ENCODE measurements around the gene NAALADL2.

The NAALADL2 gene

DNA sequence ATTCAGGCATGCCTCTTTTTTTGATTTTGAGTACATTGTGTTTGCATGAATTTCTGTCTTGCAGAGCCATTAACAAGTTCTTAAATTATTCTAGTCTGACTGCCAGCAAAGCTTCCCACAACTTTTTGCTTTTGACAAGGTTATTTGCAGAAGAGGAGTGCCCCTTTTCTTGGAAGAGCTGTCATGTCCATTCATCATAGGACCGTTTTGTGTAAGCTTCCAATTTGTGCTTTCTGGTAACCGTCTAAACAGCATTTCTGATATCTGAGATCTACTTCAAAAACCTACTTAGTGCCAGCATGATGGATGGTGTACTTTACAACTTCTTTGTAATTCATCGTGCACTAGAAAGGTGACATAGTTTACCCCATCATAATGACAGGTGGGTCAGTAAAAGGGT is 379.7 kb downstream of the NAALADL2 start:
- TF ChIP-seq ZFX (IDR thresholded peaks at IDR 0.05; ENCODE audit: borderline replicate concordance): no peak
- TF ChIP-seq, protein P1, sequence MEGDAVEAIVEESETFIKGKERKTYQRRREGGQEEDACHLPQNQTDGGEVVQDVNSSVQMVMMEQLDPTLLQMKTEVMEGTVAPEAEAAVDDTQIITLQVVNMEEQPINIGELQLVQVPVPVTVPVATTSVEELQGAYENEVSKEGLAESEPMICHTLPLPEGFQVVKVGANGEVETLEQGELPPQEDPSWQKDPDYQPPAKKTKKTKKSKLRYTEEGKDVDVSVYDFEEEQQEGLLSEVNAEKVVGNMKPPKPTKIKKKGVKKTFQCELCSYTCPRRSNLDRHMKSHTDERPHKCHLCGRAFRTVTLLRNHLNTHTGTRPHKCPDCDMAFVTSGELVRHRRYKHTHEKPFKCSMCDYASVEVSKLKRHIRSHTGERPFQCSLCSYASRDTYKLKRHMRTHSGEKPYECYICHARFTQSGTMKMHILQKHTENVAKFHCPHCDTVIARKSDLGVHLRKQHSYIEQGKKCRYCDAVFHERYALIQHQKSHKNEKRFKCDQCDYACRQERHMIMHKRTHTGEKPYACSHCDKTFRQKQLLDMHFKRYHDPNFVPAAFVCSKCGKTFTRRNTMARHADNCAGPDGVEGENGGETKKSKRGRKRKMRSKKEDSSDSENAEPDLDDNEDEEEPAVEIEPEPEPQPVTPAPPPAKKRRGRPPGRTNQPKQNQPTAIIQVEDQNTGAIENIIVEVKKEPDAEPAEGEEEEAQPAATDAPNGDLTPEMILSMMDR (IDR thresholded peaks at IDR 0.05): no peak
- no peak overlapping the region for H3K27ac ChIP-seq

DNA sequence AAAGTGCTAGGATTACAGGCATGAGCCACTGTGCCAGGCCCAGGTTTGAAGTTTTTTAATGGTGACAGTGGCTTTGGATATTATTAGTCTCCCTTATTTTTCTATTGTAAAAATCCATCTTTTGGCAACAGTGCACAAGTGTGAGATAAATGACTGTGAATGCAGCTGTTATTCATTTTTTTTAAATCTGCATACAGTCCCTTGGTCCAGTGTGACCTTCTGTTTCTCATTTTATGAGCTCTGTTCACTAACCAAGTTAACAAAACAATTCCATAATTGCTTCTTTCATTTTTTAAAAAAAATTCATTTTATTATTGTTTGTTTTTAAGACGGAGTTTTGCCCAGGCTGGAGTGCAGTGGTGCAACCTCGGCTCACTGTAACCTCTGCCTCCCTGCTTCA is 381.8 kb downstream of the NAALADL2 start:
- no peak overlapping the region for H3K27ac ChIP-seq

DNA sequence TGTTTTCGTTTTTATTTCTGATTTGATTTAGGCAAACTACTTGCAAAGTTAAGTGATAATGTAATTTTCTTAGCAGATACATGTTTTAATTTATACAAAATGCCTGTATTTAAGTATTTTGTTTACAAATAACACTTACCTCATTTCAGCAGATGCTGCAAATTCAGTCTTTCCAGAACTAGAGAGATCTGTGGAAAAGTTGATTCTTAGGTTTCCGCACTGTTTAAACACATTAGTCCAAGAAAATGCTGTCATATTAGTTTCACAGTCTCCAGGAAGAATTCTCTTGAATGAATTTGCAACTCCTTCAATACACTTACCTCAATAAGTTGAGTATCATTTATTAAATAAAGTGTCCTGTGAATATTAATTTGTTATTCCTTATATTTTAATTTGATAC is 383.1 kb downstream of the NAALADL2 start:
- H3K27ac ChIP-seq: no peak overlapping the region
- no peak for TF ChIP-seq ZFX (IDR thresholded peaks at IDR 0.05; ENCODE audit: borderline replicate concordance)
- TF ChIP-seq, protein P1 (IDR thresholded peaks at IDR 0.05): no peak

More for the DNA sequence above, 381.8 kb downstream of the NAALADL2 start:
- TF ChIP-seq, protein P1 (IDR thresholded peaks at IDR 0.05): no peak
- TF ChIP-seq ZFX (IDR thresholded peaks at IDR 0.05; ENCODE audit: borderline replicate concordance): no peak

DNA sequence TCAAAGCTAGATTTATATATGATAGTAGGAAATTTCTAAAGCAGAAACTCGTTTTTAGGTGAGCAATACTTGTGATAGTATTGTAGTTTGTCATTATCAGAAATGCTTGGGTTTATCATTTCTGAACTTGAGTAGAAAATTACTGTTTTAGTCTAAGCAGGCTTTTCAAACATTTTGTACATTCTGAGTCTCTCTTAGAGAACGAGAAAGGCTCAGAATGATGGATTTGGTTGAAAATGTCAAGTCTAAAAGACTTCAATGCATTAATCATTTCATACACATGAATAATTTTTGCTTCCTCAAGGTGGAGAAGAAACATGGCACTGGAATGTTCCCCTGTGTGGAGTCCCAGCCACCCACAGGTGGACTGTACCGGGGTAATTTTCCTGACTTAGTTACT is 387.1 kb downstream of the NAALADL2 start:
- TF ChIP-seq ZFX (IDR thresholded peaks at IDR 0.05; ENCODE audit: borderline replicate concordance): no peak
- TF ChIP-seq, protein P1 (IDR thresholded peaks at IDR 0.05): no peak
- H3K27ac ChIP-seq: peak overlapping the region; percentile 58

DNA sequence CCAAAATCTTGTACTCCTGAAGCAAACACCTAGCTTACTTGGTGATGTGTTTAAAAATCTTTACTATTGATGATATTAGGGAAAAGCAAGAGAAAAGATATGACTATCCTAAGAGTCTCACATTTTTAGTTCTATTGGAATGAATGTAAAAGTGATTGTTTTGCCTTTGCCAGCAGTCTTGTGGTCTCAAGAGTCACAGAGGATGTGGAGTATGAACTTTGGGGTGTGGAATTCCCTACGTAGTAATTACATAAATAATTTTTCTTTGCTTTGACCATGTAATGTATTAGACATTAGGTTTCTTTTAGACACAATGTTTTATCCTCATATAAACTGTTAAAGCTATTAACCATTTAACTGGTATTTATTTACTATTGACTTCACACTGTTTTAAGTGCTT is 387.6 kb downstream of the NAALADL2 start:
- TF ChIP-seq, protein P1 (IDR thresholded peaks at IDR 0.05): no peak
- no peak for TF ChIP-seq ZFX (IDR thresholded peaks at IDR 0.05; ENCODE audit: borderline replicate concordance)
- peak overlapping the region; percentile 58 for H3K27ac ChIP-seq

DNA sequence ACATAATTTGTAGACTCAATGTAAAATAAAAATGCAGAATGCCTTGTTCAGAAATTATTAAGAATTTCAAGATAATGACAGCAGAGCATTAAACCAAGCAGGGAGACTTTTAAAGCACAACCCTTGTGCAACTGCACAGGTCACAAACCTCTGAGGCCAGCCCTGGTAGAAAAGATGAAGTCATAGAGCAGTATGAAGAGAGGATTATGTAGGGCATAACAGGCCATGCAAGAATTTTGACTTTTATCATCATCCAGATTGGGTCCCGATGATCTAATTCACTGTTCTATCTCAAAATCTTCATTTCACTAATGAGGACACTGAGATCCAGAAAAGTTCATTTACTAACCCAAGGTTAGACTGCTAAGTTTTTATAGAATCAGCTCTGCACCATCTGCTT is 388.5 kb downstream of the NAALADL2 start:
- TF ChIP-seq, protein P1 (IDR thresholded peaks at IDR 0.05): no peak
- TF ChIP-seq ZFX (IDR thresholded peaks at IDR 0.05; ENCODE audit: borderline replicate concordance): no peak
- H3K27ac ChIP-seq: peak overlapping the region; percentile 58

DNA sequence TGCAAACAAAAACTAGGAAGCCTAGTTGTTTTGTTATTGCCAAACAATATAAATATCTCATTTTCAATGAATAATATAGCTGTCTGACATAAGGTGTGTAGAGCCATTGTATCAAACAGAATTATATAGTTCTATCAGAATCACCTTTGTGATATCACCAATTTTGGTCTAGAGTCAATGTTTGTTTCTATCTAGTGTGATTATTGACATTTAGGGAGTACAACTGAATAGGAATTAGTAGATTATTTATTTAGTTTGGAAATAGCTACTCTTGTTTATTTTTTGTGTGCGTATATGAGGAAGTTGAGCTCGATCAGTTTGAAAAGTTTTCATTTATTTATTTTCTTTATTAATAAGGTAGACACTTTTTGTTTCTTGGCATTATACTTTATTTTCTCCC is 389.7 kb downstream of the NAALADL2 start:
- TF ChIP-seq, protein P1 (IDR thresholded peaks at IDR 0.05): no peak
- no peak for TF ChIP-seq ZFX (IDR thresholded peaks at IDR 0.05; ENCODE audit: borderline replicate concordance)
- peak overlapping the region; percentile 58 for H3K27ac ChIP-seq
